Left lobe of liver (tissue), 2 donors: Measurements from ENCODE around the gene HRH2. TPM values are rescaled to one million over a fixed set of nuclear protein-coding genes. Genes with fewer than 3 reads are reported as not detected.

Source experiments
- ATAC-seq: fragments of 200-7000 bp; cut with Tn5 transposase; one replicate; pipeline ENCODE4 v1.9.1; 2020; ENCODE audit warnings: mild to moderate bottlenecking, moderate library complexity
- DNase-seq: peaks from one replicate; pipeline ENCODE4 v3.0.0-alpha.2; 2020; ENCODE audit warnings: low spot score
- total RNA-seq: library from RNA; stranded (reverse); gene quantifications from one replicate; pipeline ENCODE4 v1.2.1, GENCODE V29; 2021
- donor health status: DM: no; HTN: no; CAD: no; lungs with moderate emphysema.
- donor health status: DM: no; HTN: yes; CAD: no.

Gene HRH2
- total RNA-seq, 1 donor from 2014 or later, result 0.23 TPM

- no peak for ATAC-seq
- no peak for DNase-seq
Observed at GRCh38 chr5:175690586-175690985, 32.7 kb downstream of the HRH2 start.

GRCh38 chr5:175691761-175692160 is 33.9 kb downstream of the HRH2 start:
- ATAC-seq, result no peak
- DNase-seq, result no peak

GRCh38 chr5:175692235-175692995 is 34.5 kb downstream of the HRH2 start:
- no peak for DNase-seq
- ATAC-seq, result no peak

- DNase-seq (no peak), ATAC-seq (no peak)
Observed at GRCh38 chr5:175692996-175693710, 35.3 kb downstream of the HRH2 start.

GRCh38 chr5:175693741-175694140 is 35.9 kb downstream of the HRH2 start:
- no peak for ATAC-seq
- DNase-seq, result no peak

- DNase-seq, result no peak
- peak; percentile 42 for ATAC-seq
Observed at GRCh38 chr5:175694371-175695160, 36.7 kb downstream of the HRH2 start.

GRCh38 chr5:175695161-175696126 is 37.6 kb downstream of the HRH2 start:
- ATAC-seq (no peak), DNase-seq (no peak)

- peak; percentile 66 for ATAC-seq
Observed at GRCh38 chr5:175696139-175696854, 38.4 kb downstream of the HRH2 start.

GRCh38 chr5:175696855-175697198 is 39.0 kb downstream of the HRH2 start:
- DNase-seq, result no peak
- no peak for ATAC-seq

More at GRCh38 chr5:175696139-175696854, 38.4 kb downstream of the HRH2 start:
- DNase-seq, result peak; percentile 55

- DNase-seq, result no peak
- no peak for ATAC-seq
Observed at GRCh38 chr5:175697846-175698245, 40.0 kb downstream of the HRH2 start.

GRCh38 chr5:175698401-175699115 is 40.7 kb downstream of the HRH2 start:
- ATAC-seq, result no peak
- DNase-seq, result no peak

GRCh38 chr5:175700991-175701390 is 43.1 kb downstream of the HRH2 start:
- DNase-seq, result peak; percentile 22

GRCh38 chr5:175701797-175702196 is 43.9 kb downstream of the HRH2 start:
- DNase-seq (peak; percentile 21), ATAC-seq (no peak)

More at GRCh38 chr5:175700991-175701390, 43.1 kb downstream of the HRH2 start:
- ATAC-seq, result no peak

GRCh38 chr5:175706499-175706898 is 48.6 kb downstream of the HRH2 start:
- no peak for ATAC-seq
- DNase-seq, result peak; percentile 29

- ATAC-seq (no peak), DNase-seq (peak; percentile 31)
Observed at GRCh38 chr5:175707751-175708375, 50.0 kb downstream of the HRH2 start.

GRCh38 chr5:175709276-175709781 is 51.5 kb downstream of the HRH2 start:
- DNase-seq (peak; percentile 35), ATAC-seq (no peak)

- ATAC-seq (no peak), DNase-seq (peak; percentile 37)
Observed at GRCh38 chr5:175710326-175710725, 52.5 kb downstream of the HRH2 start.

- no peak for ATAC-seq
- DNase-seq, result no peak
Observed at GRCh38 chr5:175711031-175711430, 53.2 kb downstream of the HRH2 start.
